Activated CD4-positive, alpha-beta T cell treated with anti-CD3 and anti-CD28 coated beads for 24 hours (primary cell): Measurements from ENCODE around the gene CDC37.
A peak's percentile ranks its signal among the peaks of the same experiment; 100 is the strongest.

Experiments
- DNase-seq, 2 donors: peaks; one replicate each; pipeline ENCODE4 v3.0.0-alpha.2; 2020; ENCODE audit warnings: low read depth in 2 of 2

Gene CDC37

GRCh38 chr19:10353793-10354391 is 49.5 kb downstream of the CDC37 start:
- DNase-seq = peak; percentile 35 to 46

DNA sequence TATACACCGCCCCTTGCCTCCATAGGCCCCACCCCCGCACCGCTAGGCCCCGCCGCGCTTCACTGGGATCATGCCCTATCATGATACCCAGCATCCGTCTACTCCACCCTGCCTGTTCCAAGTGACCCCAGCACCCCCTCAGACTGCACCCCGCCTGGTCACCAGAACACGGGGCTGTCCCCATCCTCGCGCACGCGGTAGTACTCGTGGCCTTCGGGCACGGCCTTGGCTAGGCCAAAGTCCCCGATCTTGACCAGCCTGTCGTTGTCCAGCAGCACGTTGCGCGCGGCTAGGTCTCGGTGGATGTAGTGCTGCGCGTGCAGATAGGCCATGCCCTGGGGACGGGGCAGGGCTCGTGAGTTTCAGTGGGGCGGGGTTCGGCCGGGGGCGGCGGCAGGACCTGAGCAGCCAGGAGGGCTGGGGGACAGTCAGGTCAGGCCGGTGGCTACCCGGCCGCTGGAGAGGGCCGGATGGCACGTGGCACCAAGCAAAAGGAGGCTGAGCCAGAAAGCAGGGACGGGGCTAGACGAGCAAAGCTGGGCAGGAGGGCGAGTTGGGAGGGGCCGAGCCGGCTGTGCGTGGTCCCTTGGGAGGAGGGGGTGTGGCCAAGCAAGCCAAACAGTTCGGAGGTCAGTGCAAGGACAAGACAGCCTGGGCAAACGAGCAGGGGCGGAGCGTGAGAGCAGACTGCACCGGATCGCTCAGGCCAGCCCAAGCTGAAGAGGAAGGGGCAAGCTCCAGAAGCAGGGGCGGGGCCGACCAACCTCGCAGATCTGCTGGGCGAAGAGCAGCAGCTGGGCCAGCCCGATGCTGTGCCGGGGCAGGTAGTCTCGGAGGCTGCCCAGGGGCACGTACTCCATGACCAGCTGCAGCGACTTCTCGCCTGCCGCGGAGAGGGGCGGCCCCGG is 50.3 kb downstream of the CDC37 start:
- no peak for DNase-seq

DNA sequence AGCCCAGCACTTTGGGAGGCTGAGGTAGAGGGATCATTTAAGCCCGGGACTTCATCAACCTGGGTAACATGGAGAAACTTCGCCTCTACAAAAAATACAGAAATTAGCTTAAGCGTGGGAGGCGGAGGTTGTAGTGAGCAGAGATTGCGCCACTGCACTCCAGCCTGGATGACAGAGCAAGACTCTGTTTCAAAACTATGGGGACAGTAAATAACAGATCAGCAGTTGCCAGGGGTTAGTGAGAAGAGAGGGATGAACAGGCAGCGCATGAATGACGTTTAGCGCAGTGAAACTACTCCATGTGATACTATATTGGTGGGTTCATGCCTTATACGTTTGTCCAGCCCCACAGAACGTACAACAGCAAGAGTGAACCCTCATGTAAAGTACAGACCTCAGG is 56.8 kb downstream of the CDC37 start:
- no peak for DNase-seq

GRCh38 chr19:10344780-10345179 is 58.6 kb downstream of the CDC37 start:
- DNase-seq = no peak

DNA sequence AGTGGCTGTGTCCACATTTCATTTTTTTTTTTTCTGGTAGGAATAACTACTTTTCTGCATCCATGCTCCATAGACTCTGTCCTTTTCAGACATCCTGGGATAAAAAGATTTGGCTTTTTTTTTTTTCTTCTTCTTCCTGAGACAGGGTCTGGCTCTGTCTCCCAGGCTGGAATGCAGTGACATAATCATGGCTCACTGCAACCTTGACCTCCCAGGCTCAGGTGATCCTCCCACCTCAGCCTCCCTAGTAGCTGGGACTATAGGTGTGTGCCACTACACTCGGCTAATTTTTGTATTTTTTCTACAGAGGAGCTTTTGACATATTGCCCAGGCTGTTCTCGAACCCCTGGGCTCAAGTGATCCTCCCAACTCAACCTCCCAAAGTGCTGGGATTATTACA is 59.8 kb downstream of the CDC37 start:
- no peak for DNase-seq
